Measurements from ENCODE around the gene PCDHA2. TPM values are rescaled to one million over a fixed set of nuclear protein-coding genes. Genes with fewer than 3 reads are reported as not detected.
"Not testable (repeated sequence)": the region's sequence is repeated elsewhere in the genome, so short reads cannot be mapped to it uniquely, and the experiment has no call there.

The PCDHA2 gene
- polyA plus RNA-seq, 1 experiment: not detected

- ChIA-PET CTCF (no interaction called here), POLR2A (no interaction called here)
- Histone ChIP-seq H3K36me3 (ENCODE audit: control insufficient read depth, insufficient read depth, low read length) (no peaks in the 10 kb centered on the region), H3K4me3 (ENCODE audit: low read depth, low read length) (no peak overlapping the region), H3K27me3 (ENCODE audit: control insufficient read depth, insufficient read depth, low read length) (no peaks in the 10 kb centered on the region)
- no peak for DNase-seq (ENCODE audit: low read depth)
- TF ChIP-seq CTCF (IDR thresholded peaks at IDR 0.05; ENCODE audit: insufficient read depth, low read depth, low read length): no peak
These were observed 28.8 kb downstream of the PCDHA2 start for GRCh38 chr5:140823475-140823874.

GRCh38 chr5:140827704-140828361 is 33.2 kb downstream of the PCDHA2 start, which contains the start of gene PCDHA6:
Gene PCDHA6, plus strand, starts transcription at chr5:140827960. Its CDS starts 132 bp downstream, at chr5:140828092.
- Histone ChIP-seq H3K36me3 (ENCODE audit: control insufficient read depth, insufficient read depth, low read length) (no peaks in the 10 kb centered on the region), H3K27me3 (ENCODE audit: control insufficient read depth, insufficient read depth, low read length) (no peaks in the 10 kb centered on the region), H3K4me3 (ENCODE audit: low read depth, low read length) (no peak within 1 kb of the TSS)
- DNase-seq (ENCODE audit: low read depth): no peak
- TF ChIP-seq CTCF (IDR thresholded peaks at IDR 0.05; ENCODE audit: insufficient read depth, low read depth, low read length): no peak
- ChIA-PET POLR2A (no interaction called here), CTCF (interaction anchor here (0.8 kb wide), 1 partner anchor 14 kb away, joined by 3 read pairs; no protein-coding TSS in a partner anchor)

GRCh38 chr5:140828362-140828737 is 33.7 kb downstream of the PCDHA2 start:
- ChIA-PET CTCF (interaction anchor here (0.8 kb wide), 1 partner anchor 15 kb away, joined by 3 read pairs; no protein-coding TSS in a partner anchor), POLR2A (no interaction called here)
- H3K27me3 ChIP-seq (ENCODE audit: control insufficient read depth, insufficient read depth, low read length): no peaks in the 10 kb centered on the region
- TF ChIP-seq CTCF (IDR thresholded peaks at IDR 0.05; ENCODE audit: insufficient read depth, low read depth, low read length): no peak
- DNase-seq (ENCODE audit: low read depth): no peak
- no peaks in the 10 kb centered on the region for H3K36me3 ChIP-seq (ENCODE audit: control insufficient read depth, insufficient read depth, low read length)
- no peak overlapping the region for H3K4me3 ChIP-seq (ENCODE audit: low read depth, low read length)

GRCh38 chr5:140829511-140830501 is 35.2 kb downstream of the PCDHA2 start:
- H3K27me3 ChIP-seq (ENCODE audit: control insufficient read depth, insufficient read depth, low read length); POLR2A ChIA-PET; H3K4me3 ChIP-seq (ENCODE audit: low read depth, low read length); DNase-seq (ENCODE audit: low read depth); H3K36me3 ChIP-seq (ENCODE audit: control insufficient read depth, insufficient read depth, low read length); CTCF ChIA-PET: not testable (repeated sequence)

GRCh38 chr5:140833993-140834392 is 39.3 kb downstream of the PCDHA2 start, which contains the start of gene PCDHA7:
Gene PCDHA7, plus strand, starts transcription at chr5:140834269. Its CDS starts 115 bp downstream, at chr5:140834384.
- DNase-seq (ENCODE audit: low read depth): no peak
- no peaks in the 10 kb centered on the region for H3K36me3 ChIP-seq (ENCODE audit: control insufficient read depth, insufficient read depth, low read length)
- CTCF ChIA-PET: no interaction called here
- POLR2A ChIA-PET: no interaction called here
- no peaks in the 10 kb centered on the region for H3K27me3 ChIP-seq (ENCODE audit: control insufficient read depth, insufficient read depth, low read length)
- TF ChIP-seq CTCF (IDR thresholded peaks at IDR 0.05; ENCODE audit: insufficient read depth, low read depth, low read length): no peak
- peak within 1 kb of the TSS; percentile 27 for H3K4me3 ChIP-seq (ENCODE audit: low read depth, low read length)

- CTCF ChIA-PET: not testable (repeated sequence)
These were observed 39.9 kb downstream of the PCDHA2 start for GRCh38 chr5:140834439-140835008.

More at GRCh38 chr5:140834439-140835008, 39.9 kb downstream of the PCDHA2 start:
- H3K27me3 ChIP-seq (ENCODE audit: control insufficient read depth, insufficient read depth, low read length); DNase-seq (ENCODE audit: low read depth); POLR2A ChIA-PET; H3K36me3 ChIP-seq (ENCODE audit: control insufficient read depth, insufficient read depth, low read length): not testable (repeated sequence)
- H3K4me3 ChIP-seq (ENCODE audit: low read depth, low read length): peak overlapping the region; percentile 27

Data from BJ (cell line).